HG02884 (cell line): Measurements from ENCODE around the gene PLXNA2.

Experiments used
- ATAC-seq: cut with Tn5 transposase; IDR thresholded peaks from one replicate; pipeline ENCODE4 v1.9.1; 2021; ENCODE audit warnings: mild to moderate bottlenecking, moderate library complexity; ENCODE audit not compliant: unreplicated experiment

The PLXNA2 gene

DNA sequence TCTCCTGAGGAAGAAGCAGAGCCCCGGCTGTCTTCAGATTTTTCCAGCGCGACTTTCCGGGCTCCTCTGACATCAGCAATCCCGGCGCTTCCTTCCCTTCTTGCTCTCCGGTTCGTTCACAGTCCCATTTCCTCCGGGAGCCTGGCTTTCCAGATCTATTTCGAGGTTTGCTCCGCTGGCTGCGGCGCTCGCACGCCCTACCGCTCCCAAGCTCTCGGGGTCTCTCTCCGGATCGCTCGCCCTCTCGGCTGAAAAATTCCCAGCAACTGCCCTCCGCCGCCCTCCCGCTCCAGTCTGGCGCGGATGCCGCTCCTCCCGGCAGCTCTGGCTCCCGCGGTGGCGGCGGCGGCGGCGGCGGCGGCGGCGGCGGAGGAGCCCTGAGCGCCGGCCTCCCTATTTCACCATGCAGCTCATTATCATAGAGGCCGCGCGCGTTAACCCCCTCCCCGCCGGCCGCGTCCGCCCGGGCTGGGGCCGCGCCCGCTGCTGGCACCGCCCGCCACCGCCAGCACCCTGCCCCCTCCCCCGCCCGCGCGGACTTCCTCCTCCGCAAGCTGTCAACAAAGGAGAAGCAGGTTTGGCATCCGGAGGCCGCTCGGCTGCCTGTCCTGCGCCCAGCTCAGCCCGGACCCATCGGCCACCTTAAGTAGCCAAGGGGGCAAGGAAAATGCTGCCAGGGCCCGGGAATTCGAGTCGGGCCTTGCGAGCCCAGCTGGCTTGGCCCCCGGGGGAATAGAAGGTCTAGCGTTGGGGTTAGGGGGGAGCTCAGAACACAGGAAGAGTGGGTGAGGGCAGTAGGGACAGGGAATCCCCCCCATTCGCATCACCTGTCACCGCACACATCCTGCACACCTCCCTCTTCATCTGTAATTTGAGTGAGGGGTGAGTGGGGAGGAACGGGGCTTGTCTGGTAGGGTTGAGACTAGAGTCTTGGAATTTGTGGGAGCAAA lies at the start of gene PLXNA2:
TSS of gene PLXNA2 (minus strand) at position 418 of the 950 bp plus-strand sequence. CDS start 26,462 bp downstream, outside the sequence.
- no peak for ATAC-seq

DNA sequence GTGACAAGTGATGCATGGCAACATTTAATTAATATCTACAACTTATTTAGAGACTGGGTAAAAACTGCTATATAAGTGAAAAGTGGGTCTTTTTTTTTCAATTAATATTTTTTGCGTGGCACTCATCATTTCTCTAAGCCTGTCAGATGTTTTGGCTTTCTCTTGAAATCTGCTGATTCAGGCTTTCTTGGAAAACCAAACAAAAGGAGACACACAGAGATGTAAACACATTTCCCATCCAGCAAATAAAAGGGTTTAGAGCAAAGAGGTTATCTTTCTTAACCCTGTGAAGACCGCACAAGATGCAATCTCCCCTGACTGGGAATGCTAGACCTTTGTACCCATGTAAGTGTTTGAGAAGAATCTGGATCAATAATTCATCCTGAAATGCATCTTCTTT lies 48.7 kb upstream of the PLXNA2 start:
- ATAC-seq: no peak

DNA sequence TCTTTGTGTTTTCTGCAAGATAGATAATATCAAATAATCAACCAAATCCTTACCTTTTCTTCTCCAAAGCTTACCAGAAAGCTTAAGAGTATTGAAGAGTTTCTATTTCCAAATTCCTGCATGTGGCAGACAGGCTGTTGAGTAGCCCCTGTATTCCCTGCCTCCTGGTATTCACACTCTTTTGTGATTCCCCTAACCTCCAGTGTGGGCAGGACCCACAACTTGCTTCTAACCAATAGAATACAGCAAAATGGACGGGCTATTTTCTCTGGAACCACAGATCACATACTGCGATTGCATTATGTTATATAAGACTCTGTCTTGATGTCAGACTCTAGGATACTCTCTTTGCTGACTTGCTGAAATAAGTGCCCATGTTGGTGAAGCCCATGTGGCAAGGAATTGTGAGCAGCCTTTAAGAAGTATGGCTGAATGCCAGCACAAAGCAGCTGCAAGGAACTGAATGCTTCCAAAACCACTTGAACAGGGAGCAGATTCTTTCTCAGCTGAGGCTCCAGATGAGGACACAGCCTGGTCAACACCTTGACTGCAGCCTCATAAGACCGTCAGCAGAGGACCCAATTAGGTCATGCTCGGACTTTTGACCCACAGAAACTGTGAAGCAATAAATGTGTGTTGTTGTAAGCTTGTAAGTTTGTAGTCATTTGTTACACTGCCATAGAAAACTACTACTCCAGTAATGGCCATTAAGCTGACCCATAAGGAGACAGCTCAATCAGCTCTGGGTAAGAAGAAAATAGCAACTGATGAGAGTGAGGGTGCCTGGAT lies 47.9 kb upstream of the PLXNA2 start:
- no peak for ATAC-seq

GRCh38 chr1:208291129-208291528 lies 46.9 kb upstream of the PLXNA2 start:
- no peak for ATAC-seq

DNA sequence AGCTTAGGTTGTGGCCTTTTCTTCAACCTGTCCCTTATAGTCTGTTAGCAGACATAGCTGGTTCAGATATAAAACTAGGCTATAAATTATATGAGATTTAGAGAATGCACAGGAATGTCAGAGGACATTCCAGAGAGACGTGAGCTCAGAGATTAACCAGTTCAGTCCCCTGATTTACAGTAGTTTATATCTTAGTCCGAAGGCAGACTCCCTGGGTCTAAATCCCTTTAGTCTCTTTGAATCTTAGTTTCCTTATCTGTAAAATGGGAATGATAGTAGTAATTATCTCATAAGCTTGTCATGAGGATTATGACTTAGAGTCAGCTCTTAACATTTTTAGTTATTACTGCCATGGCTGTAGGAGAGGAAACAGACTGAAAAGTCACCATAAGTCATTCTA lies 45.5 kb upstream of the PLXNA2 start:
- no peak for ATAC-seq

DNA sequence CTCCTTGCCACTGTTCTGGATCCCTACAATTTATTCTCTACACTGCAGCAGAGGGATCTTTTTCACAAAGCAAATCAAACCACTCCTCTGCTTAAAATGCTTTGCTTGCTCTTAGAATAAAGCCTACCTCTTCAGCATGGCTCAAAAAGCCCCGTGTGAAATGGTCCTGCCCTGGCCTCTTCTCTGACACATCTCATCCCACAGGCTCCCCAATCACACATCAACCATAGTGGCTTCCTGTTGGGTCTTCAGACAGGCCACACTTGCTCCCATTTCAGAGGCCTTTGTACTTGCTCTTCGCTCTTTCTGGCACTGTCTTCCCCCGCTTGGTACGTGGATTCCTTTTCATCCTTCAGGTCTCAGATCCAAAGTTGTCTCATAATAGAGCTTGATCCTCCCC lies 44.3 kb upstream of the PLXNA2 start:
- ATAC-seq: no peak

DNA sequence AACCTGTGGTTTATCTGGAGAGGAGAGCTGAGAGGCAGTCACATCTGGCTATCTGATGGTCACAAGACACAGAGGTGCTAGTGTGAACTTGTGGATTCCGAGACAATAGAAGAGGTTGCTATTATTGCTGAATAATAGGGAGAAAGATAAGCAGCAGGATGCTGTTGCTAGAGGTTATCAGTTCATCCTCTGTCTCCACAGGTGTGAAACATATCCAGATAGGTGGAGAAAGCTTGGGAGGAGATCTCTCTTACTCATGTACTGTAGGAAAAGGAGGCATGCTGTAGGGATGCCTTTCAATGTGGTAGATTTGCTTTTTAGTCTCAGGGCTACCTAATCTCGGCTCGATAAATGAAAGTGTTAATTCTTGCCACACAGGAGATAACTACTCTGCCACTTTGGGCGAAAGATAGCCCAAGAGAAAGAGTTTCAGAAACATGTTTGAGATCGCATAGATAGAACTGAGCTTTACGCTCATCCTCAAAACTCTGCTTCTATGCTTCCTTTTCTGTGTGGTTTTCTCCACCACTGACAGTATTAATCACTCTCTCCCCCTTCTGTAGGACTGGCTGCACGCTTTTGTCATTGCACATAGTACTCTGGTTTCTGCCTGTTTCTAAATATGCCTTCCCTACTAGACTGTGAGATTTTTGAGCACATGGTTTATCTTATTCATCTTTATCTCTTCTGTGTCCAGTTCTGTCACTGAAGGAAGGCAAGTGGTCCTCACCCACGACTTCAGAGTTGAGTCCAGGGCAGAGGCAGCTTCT lies 36.7 kb upstream of the PLXNA2 start:
- no peak for ATAC-seq

GRCh38 chr1:208279826-208280588 lies 35.8 kb upstream of the PLXNA2 start:
- ATAC-seq: no peak

DNA sequence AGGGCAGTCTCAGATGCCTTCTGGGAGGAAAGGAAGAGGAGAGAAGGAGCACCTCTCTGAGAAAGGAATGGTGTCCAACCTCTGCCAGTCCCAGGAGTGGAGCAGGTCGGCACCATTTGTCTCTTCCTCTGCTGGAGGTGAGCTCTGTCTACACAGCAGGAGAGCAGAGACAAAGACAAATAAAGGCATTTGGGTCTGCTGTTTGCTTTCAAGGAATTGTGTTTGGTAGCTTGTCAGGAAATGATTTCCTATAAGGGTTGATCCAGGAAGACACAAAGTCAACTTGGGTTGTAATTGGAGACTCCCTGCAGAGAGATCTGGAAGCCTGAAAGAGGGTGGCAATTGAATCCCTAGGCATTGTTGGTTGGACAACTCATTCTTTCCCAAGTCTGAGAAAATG lies 34.5 kb upstream of the PLXNA2 start:
- ATAC-seq: no peak

- ATAC-seq: no peak
These were observed 32.7 kb upstream of the PLXNA2 start for GRCh38 chr1:208276757-208277435.

- ATAC-seq: no peak
These were observed 30.9 kb upstream of the PLXNA2 start for GRCh38 chr1:208275083-208275482.

GRCh38 chr1:208273386-208274017 lies 29.3 kb upstream of the PLXNA2 start:
- no peak for ATAC-seq

- ATAC-seq: no peak
These were observed 28.5 kb upstream of the PLXNA2 start for GRCh38 chr1:208272713-208273112.

DNA sequence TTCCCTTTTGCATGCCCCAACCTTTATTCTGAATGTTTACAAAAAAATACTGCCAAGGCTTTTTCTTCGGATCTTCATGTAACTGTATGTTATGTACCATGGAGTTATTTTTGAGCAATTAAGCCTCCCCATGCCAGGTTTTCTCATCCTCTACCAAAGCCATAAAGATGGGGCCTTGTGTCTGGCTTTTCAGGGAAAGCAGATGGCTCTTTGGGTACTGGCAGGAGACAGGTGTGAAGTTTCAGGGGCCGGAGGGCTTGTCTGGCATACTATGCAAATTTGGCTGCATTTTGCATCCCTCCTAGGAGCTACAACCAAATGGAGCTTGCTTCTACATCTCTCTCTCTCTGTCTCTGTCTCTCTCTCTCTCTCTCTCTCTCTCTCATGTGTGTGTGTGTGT lies 28.1 kb upstream of the PLXNA2 start:
- ATAC-seq: no peak

DNA sequence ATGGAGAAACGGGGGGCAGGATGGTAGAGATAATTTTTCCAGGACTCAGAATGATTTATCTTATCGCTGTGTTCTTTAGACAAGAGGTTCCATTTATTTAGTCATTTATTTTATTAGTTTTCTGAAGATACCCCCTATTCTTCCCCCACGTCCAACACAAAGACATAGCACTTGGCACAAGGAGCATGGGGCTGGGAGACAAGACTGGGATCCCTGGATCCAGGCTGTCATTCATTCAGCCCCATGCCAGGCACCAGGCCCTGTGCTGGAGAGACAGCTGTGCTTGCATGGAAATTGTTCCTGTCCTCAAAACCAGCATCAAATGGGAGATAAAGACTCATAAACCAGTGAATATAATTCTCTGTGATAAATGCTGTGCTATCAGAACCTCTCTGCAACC lies 27.1 kb upstream of the PLXNA2 start:
- ATAC-seq: no peak

DNA sequence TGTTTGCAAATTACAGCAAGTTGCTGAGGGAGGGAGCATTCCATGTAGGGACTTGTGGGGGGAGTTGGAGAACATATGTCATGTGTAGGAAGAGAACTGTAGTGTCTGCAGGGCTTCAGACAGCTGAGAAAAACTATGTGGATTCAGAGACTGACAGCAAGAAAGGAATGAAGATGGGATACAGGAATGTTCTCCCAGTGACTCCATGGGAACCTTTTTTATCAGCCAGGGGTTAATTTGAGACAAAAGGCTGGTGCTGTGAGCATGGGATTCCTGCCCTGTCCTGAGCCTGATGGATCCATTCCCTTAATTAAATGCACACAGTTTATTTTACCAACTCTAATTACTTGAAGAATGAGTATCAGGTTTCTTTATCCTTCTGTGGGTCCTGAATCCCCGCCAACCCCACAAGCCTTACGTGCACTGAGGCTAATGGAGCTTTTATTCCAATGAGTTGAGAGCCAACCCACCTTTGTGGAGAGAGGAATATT lies 26.5 kb upstream of the PLXNA2 start:
- ATAC-seq: no peak

DNA sequence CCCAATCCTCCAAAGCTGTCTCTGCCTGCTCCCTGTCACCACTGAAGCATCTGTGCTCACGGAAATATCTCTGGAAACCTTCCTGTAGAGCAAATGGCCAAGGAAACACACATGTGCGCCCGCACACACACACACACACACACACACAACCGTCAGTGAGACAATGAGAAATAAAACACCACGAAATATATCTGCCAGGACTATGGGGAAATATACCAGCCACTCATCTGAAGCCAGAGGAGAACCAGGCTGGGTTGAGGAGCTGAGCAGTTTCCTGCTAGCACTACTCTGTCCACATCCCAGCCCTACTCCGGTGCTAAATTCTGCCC lies 25.1 kb upstream of the PLXNA2 start:
- no peak for ATAC-seq

DNA sequence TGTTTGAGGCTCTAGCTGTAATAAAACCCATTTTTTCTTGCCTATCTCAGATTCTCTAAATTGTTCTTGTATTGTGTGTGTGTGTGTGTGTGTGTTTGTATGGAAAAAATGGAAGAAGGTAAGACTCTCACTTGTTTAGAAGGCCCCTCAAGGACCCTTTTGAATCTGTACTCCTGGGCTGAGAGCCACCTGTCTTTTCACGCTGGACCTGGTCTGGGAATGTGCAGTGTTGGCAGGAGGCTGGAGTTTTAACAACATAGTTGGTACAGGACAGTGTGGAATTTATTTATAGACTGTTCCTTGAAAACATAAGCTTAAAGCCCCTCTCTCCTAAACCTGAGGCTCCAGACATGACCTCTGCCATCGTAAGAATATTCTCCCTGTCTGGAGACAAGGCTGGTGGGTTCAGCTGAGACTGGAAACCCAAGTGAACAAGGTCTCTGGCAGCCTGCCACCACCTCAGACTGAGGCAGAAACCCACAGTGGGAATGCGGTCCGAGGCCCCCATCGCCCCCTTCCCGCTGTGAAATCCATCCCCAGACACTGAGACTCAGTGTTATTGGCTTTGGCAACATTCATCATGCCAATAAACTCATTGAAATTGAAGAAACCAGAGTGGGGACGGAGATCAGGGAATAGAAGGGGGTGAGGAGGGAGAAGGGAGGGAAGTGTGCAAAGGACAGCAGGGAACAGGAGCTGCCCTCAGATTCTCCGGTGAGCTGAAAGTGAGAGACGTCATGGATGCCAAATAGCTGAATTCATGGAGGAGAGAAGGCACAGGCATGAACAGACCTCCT lies 24.6 kb upstream of the PLXNA2 start:
- no peak for ATAC-seq

GRCh38 chr1:208265525-208265924 lies 21.3 kb upstream of the PLXNA2 start:
- ATAC-seq: no peak
